ENCODE results near the gene IFIT3.

- TF ChIP-seq CTCF (IDR thresholded peaks at IDR 0.05; ENCODE audit: low read length) = no peak
- TF ChIP-seq EZH2 (optimal IDR thresholded peaks at IDR 0.05; ENCODE audit: low read depth, low read length) = no peak
- TF ChIP-seq EZH2phosphoT487 (IDR thresholded peaks at IDR 0.05; ENCODE audit: low read length) = no peak
These were observed 35.1 kb downstream of the IFIT3 start for GRCh38 chr10:89362929-89363328.

All from MM.1S (cell line).